Nephron (organoid): ENCODE data around the gene TNFRSF11A.

Experiments used
- H3K27ac Mint-ChIP-seq, 3 experiments: 2 replicates each; pipeline ENCODE4 v1.8.0; 2020; ENCODE audit warnings: mixed read lengths in 3 of 3, mild to moderate bottlenecking in 2 of 3, moderate library complexity in 1 of 3
- H3K27me3 Mint-ChIP-seq: 2 replicates; pipeline ENCODE4 v1.8.0; 2021; ENCODE audit warnings: low read depth, mild to moderate bottlenecking, moderate library complexity, mixed read lengths
- H3K36me3 Mint-ChIP-seq: 2 replicates; pipeline ENCODE4 v1.8.0; 2020; ENCODE audit warnings: low read depth, mixed read lengths
- H3K4me1 Mint-ChIP-seq: 2 replicates; pipeline ENCODE4 v1.8.0; 2020; ENCODE audit warnings: mixed read lengths
- H3K4me3 Mint-ChIP-seq, 3 experiments: 2 replicates each; pipeline ENCODE4 v1.8.0; 2020; ENCODE audit warnings: mild to moderate bottlenecking in 3 of 3, mixed read lengths in 3 of 3, moderate library complexity in 2 of 3
- H3K9me3 Mint-ChIP-seq: 2 replicates; pipeline ENCODE4 v1.8.0; 2020; ENCODE audit warnings: mixed read lengths
- CTCF ChIP-seq, 3 experiments: fragments of 200-600 bp; sonication (generic); IDR thresholded peaks; one replicate each; pipeline ENCODE4 v1.5.0; 2021; ENCODE audit warnings: antibody characterized with exemption in 3 of 3; ENCODE audit not compliant: unreplicated experiment in 3 of 3

TNFRSF11A gene

GRCh38 chr18:62327977-62328376 is 2.9 kb downstream of the TNFRSF11A start:
- H3K36me3 Mint-ChIP-seq, result no peaks in the 10 kb centered on the region
- H3K27ac Mint-ChIP-seq, result no peak overlapping the region

GRCh38 chr18:62328586-62329525 is 3.7 kb downstream of the TNFRSF11A start:
- TF ChIP-seq CTCF (IDR thresholded peaks at IDR 0.05; ENCODE audit: unreplicated experiment in 3 of 3), result no peak
- peaks cover 76% of the 10 kb centered on the region for H3K27me3 Mint-ChIP-seq

More at GRCh38 chr18:62327977-62328376, 2.9 kb downstream of the TNFRSF11A start:
- Mint-ChIP-seq H3K9me3 (peaks cover 2% of the 10 kb centered on the region), H3K27me3 (peaks cover 84% of the 10 kb centered on the region), H3K4me1 (peaks cover 16% of the 10 kb centered on the region), H3K4me3 (no peak overlapping the region)
- TF ChIP-seq CTCF (IDR thresholded peaks at IDR 0.05; ENCODE audit: unreplicated experiment in 3 of 3), result no peak

GRCh38 chr18:62329691-62330454 is 4.8 kb downstream of the TNFRSF11A start:
- H3K27me3 Mint-ChIP-seq, result peaks cover 71% of the 10 kb centered on the region
- no peaks in the 10 kb centered on the region for H3K36me3 Mint-ChIP-seq
- TF ChIP-seq CTCF (IDR thresholded peaks at IDR 0.05; ENCODE audit: unreplicated experiment in 3 of 3), result no peak
- H3K9me3 Mint-ChIP-seq, result no peaks in the 10 kb centered on the region
- H3K27ac Mint-ChIP-seq, result no peak overlapping the region
- H3K4me3 Mint-ChIP-seq, result peak overlapping the region in 1 of 3 experiments; percentile 24
- peaks cover 6% of the 10 kb centered on the region for H3K4me1 Mint-ChIP-seq

More at GRCh38 chr18:62328586-62329525, 3.7 kb downstream of the TNFRSF11A start:
- Mint-ChIP-seq H3K36me3 (no peaks in the 10 kb centered on the region), H3K27ac (no peak overlapping the region), H3K4me1 (peaks cover 14% of the 10 kb centered on the region), H3K4me3 (no peak overlapping the region), H3K9me3 (no peaks in the 10 kb centered on the region)

DNA sequence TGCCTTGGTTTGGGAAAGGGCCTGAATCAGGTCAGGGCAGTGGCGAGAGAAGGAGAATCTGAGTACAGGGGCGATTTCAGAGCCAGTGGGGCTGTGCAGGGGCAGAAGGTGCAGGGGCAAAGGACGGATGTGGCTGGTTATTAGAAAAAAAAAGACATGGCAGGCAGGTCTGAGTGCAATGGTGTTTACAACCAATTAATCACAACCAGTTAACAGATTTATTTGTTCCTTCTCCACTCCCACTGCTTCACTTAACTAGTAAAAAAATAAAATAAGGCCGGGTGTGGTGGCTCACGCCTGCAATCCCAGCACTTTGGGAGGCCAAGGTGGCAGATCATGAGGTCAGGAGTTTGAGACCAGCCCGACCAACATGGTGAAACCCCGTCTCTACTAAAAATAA is 5.5 kb downstream of the TNFRSF11A start:
- TF ChIP-seq CTCF (IDR thresholded peaks at IDR 0.05; ENCODE audit: unreplicated experiment in 3 of 3), result no peak
- H3K27ac Mint-ChIP-seq, result no peak overlapping the region
- no peaks in the 10 kb centered on the region for H3K9me3 Mint-ChIP-seq
- H3K4me1 Mint-ChIP-seq, result peaks cover 6% of the 10 kb centered on the region
- H3K36me3 Mint-ChIP-seq, result no peaks in the 10 kb centered on the region
- peaks cover 67% of the 10 kb centered on the region for H3K27me3 Mint-ChIP-seq
- no peak overlapping the region for H3K4me3 Mint-ChIP-seq

- TF ChIP-seq CTCF (IDR thresholded peaks at IDR 0.05; ENCODE audit: unreplicated experiment in 3 of 3), result no peak
- Mint-ChIP-seq H3K27me3 (peaks cover 59% of the 10 kb centered on the region), H3K9me3 (no peaks in the 10 kb centered on the region), H3K4me3 (no peak overlapping the region), H3K27ac (no peak overlapping the region), H3K4me1 (no peaks in the 10 kb centered on the region), H3K36me3 (no peaks in the 10 kb centered on the region)
Measured at GRCh38 chr18:62331581-62332356, 6.7 kb downstream of the TNFRSF11A start.
